Muscle layer of colon (tissue), 2 donors: ENCODE results near the gene TWSG1.

ENCODE experiments used
- H3K27ac ChIP-seq: one replicate; pipeline ENCODE4 v1.7.0; 2013; ENCODE audit warnings: low read depth, mild to moderate bottlenecking, low read length, moderate library complexity
- H3K27me3 ChIP-seq, 2 donors: one replicate each; pipeline ENCODE4 v1.7.0; 2013; ENCODE audit warnings: low read length in 2 of 2, mild to moderate bottlenecking in 2 of 2; ENCODE audit not compliant: insufficient read depth in 2 of 2, control insufficient read depth in 1 of 2
- H3K36me3 ChIP-seq: one replicate; pipeline ENCODE4 v1.7.0; 2013; ENCODE audit warnings: mild to moderate bottlenecking, low read length; ENCODE audit not compliant: insufficient read depth
- H3K4me1 ChIP-seq: one replicate; pipeline ENCODE4 v1.7.0; 2013; ENCODE audit warnings: mild to moderate bottlenecking, low read length; ENCODE audit not compliant: insufficient read depth
- H3K4me3 ChIP-seq, 2 donors: one replicate each; pipeline ENCODE4 v1.7.0; 2013; ENCODE audit warnings: low read length in 2 of 2, low read depth in 1 of 2, mild to moderate bottlenecking in 1 of 2, moderate library complexity in 1 of 2
- H3K9ac ChIP-seq: one replicate; pipeline ENCODE4 v1.7.0; 2013; ENCODE audit warnings: low read length
- H3K9me3 ChIP-seq: one replicate; pipeline ENCODE4 v1.7.0; 2013; ENCODE audit warnings: mild to moderate bottlenecking, low read length
- donor health status: abdominal sarcoma.
- donor health status: Adenocarcinoma of cecum.

The TWSG1 gene

GRCh38 chr18:9321017-9321452 lies 13.5 kb upstream of the TWSG1 start:
- no peak overlapping the region for H3K27ac ChIP-seq
- H3K9me3 ChIP-seq = no peaks in the 10 kb centered on the region
- no peaks in the 10 kb centered on the region for H3K27me3 ChIP-seq
- H3K36me3 ChIP-seq = no peaks in the 10 kb centered on the region
- H3K4me1 ChIP-seq = no peaks in the 10 kb centered on the region
- no peak overlapping the region for H3K9ac ChIP-seq
- H3K4me3 ChIP-seq = no peak overlapping the region

- no peaks in the 10 kb centered on the region for H3K9me3 ChIP-seq
- no peaks in the 10 kb centered on the region for H3K4me1 ChIP-seq
- no peaks in the 10 kb centered on the region for H3K36me3 ChIP-seq
- no peaks in the 10 kb centered on the region for H3K27me3 ChIP-seq
- no peak overlapping the region for H3K4me3 ChIP-seq
- no peak overlapping the region for H3K9ac ChIP-seq
- H3K27ac ChIP-seq = no peak overlapping the region
Observed at GRCh38 chr18:9321736-9322135, 12.8 kb upstream of the TWSG1 start.

- Histone ChIP-seq H3K4me1 (no peaks in the 10 kb centered on the region), H3K9ac (no peak overlapping the region), H3K36me3 (no peaks in the 10 kb centered on the region), H3K27me3 (no peaks in the 10 kb centered on the region), H3K4me3 (no peak overlapping the region), H3K27ac (no peak overlapping the region), H3K9me3 (no peaks in the 10 kb centered on the region)
Observed at GRCh38 chr18:9322744-9323143, 11.8 kb upstream of the TWSG1 start.

GRCh38 chr18:9323750-9324445 lies 10.7 kb upstream of the TWSG1 start:
- no peak overlapping the region for H3K9ac ChIP-seq
- no peak overlapping the region for H3K27ac ChIP-seq
- no peak overlapping the region for H3K4me3 ChIP-seq
- H3K36me3 ChIP-seq = no peaks in the 10 kb centered on the region
- no peaks in the 10 kb centered on the region for H3K9me3 ChIP-seq
- no peaks in the 10 kb centered on the region for H3K27me3 ChIP-seq
- H3K4me1 ChIP-seq = no peaks in the 10 kb centered on the region

- Histone ChIP-seq H3K4me1 (no peaks in the 10 kb centered on the region), H3K36me3 (no peaks in the 10 kb centered on the region), H3K27me3 (no peaks in the 10 kb centered on the region), H3K4me3 (no peak overlapping the region), H3K9me3 (no peaks in the 10 kb centered on the region), H3K9ac (no peak overlapping the region), H3K27ac (no peak overlapping the region)
Observed at GRCh38 chr18:9325716-9326115, 8.9 kb upstream of the TWSG1 start.

- Histone ChIP-seq H3K36me3 (no peaks in the 10 kb centered on the region), H3K27me3 (no peaks in the 10 kb centered on the region), H3K4me1 (no peaks in the 10 kb centered on the region), H3K4me3 (no peak overlapping the region), H3K27ac (no peak overlapping the region), H3K9ac (no peak overlapping the region), H3K9me3 (no peaks in the 10 kb centered on the region)
Observed at GRCh38 chr18:9328776-9329175, 5.8 kb upstream of the TWSG1 start.

GRCh38 chr18:9329471-9329870 lies 5.1 kb upstream of the TWSG1 start:
- Histone ChIP-seq H3K4me1 (no peaks in the 10 kb centered on the region), H3K27me3 (no peaks in the 10 kb centered on the region), H3K4me3 (no peak overlapping the region), H3K9ac (no peak overlapping the region), H3K9me3 (no peaks in the 10 kb centered on the region), H3K36me3 (no peaks in the 10 kb centered on the region), H3K27ac (no peak overlapping the region)

GRCh38 chr18:9330419-9330818 lies 4.2 kb upstream of the TWSG1 start:
- Histone ChIP-seq H3K4me3 (no peak overlapping the region), H3K9ac (no peak overlapping the region), H3K27ac (no peak overlapping the region), H3K27me3 (no peaks in the 10 kb centered on the region), H3K4me1 (no peaks in the 10 kb centered on the region), H3K36me3 (no peaks in the 10 kb centered on the region), H3K9me3 (no peaks in the 10 kb centered on the region)

GRCh38 chr18:9333441-9334328 lies 888 bp upstream of the TWSG1 start:
- Histone ChIP-seq H3K4me3 (peak overlapping the region; percentile 67 to 92), H3K4me1 (peaks cover 4% of the 10 kb centered on the region), H3K27ac (peak overlapping the region; percentile 59), H3K27me3 (no peaks in the 10 kb centered on the region), H3K36me3 (peaks cover 8% of the 10 kb centered on the region), H3K9ac (peak overlapping the region; percentile 73), H3K9me3 (no peaks in the 10 kb centered on the region)

- H3K4me3 ChIP-seq = peak overlapping the region; percentile 61 to 69
- peak overlapping the region; percentile 71 for H3K9ac ChIP-seq
- peaks cover 8% of the 10 kb centered on the region for H3K36me3 ChIP-seq
- peaks cover 4% of the 10 kb centered on the region for H3K4me1 ChIP-seq
- no peaks in the 10 kb centered on the region for H3K9me3 ChIP-seq
- peak overlapping the region; percentile 81 for H3K27ac ChIP-seq
- H3K27me3 ChIP-seq = no peaks in the 10 kb centered on the region
Observed at GRCh38 chr18:9334973-9335696, 562 bp downstream of the TWSG1 start.

GRCh38 chr18:9335697-9336045 lies 1.1 kb downstream of the TWSG1 start:
- H3K27ac ChIP-seq = peak overlapping the region; percentile 81
- no peaks in the 10 kb centered on the region for H3K27me3 ChIP-seq
- H3K36me3 ChIP-seq = peaks cover 11% of the 10 kb centered on the region
- peak overlapping the region; percentile 71 for H3K9ac ChIP-seq
- no peaks in the 10 kb centered on the region for H3K9me3 ChIP-seq
- peak overlapping the region; percentile 23 to 61 for H3K4me3 ChIP-seq
- peaks cover 4% of the 10 kb centered on the region for H3K4me1 ChIP-seq
